ENCODE data around the gene BCO1.

DNA sequence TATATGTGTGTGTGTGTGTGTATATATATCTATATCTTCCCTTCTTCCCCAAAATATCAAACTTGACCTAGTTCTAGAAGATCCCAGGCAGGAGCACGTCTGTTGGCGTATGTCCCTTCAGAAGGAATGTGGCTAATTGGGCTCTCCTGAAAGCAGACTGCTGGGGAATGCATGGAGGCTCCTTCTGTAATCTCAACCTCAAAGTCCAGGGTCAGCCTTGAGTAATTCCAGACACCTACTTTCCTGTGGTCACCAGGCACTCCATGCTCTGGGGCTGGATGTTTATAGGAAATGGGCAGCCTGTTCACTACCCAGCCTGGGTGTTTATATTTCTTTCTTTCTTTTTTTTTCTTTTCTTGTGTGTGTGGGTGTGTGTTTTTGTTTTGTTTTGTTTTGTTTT is 13.4 kb downstream of the BCO1 start:
- TF ChIP-seq REPIN1 (tag by site-specific recombination; IDR thresholded peaks at IDR 0.05; ENCODE audit: low read depth) (no peak), TCF7L2 (IDR thresholded peaks at IDR 0.05; ENCODE audit: borderline replicate concordance, low read depth, low read length) (no peak), ZEB2 (tag by site-specific recombination; IDR thresholded peaks at IDR 0.05) (no peak), ZBTB1 (tag by site-specific recombination; IDR thresholded peaks at IDR 0.05) (no peak)
- TF ChIP-seq, protein P1, sequence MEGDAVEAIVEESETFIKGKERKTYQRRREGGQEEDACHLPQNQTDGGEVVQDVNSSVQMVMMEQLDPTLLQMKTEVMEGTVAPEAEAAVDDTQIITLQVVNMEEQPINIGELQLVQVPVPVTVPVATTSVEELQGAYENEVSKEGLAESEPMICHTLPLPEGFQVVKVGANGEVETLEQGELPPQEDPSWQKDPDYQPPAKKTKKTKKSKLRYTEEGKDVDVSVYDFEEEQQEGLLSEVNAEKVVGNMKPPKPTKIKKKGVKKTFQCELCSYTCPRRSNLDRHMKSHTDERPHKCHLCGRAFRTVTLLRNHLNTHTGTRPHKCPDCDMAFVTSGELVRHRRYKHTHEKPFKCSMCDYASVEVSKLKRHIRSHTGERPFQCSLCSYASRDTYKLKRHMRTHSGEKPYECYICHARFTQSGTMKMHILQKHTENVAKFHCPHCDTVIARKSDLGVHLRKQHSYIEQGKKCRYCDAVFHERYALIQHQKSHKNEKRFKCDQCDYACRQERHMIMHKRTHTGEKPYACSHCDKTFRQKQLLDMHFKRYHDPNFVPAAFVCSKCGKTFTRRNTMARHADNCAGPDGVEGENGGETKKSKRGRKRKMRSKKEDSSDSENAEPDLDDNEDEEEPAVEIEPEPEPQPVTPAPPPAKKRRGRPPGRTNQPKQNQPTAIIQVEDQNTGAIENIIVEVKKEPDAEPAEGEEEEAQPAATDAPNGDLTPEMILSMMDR (tag by site-specific recombination; IDR thresholded peaks at IDR 0.05), result no peak
- TF ChIP-seq, protein P2, sequence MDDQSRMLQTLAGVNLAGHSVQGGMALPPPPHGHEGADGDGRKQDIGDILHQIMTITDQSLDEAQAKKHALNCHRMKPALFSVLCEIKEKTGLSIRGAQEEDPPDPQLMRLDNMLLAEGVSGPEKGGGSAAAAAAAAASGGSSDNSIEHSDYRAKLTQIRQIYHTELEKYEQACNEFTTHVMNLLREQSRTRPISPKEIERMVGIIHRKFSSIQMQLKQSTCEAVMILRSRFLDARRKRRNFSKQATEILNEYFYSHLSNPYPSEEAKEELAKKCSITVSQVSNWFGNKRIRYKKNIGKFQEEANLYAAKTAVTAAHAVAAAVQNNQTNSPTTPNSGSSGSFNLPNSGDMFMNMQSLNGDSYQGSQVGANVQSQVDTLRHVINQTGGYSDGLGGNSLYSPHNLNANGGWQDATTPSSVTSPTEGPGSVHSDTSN (CRISPR knock-in tag; IDR thresholded peaks at IDR 0.05), result no peak

Data from HEK293 (cell line).